Panc1 (cell line): ENCODE results near the gene CHCHD3. TPM values are rescaled to one million over a fixed set of nuclear protein-coding genes. Genes with fewer than 3 reads are reported as not detected.

Experiments
- ATAC-seq: fragments of 200-7000 bp; cut with Tn5 transposase; 2 replicates; pipeline ENCODE4 v1.9.1; 2020; ENCODE audit warnings: mild to moderate bottlenecking, moderate library complexity
- BruUV-seq: library from RNA; stranded (reverse); fragments of 400-500 nt; replicated peaks from 2 replicates; lab custom pipeline; 2021; lab: Mats Ljungman, UMichigan
- CTCF ChIA-PET: fragments of 300-600 bp; sonication (Branson Sonifier 250); formaldehyde crosslinking; loops from one replicate; lab custom pipeline; 2022; ENCODE audit warnings: antibody characterized with exemption; lab: Charles Lee
- POLR2A ChIA-PET: fragments of 300-600 bp; sonication (Branson Sonifier 250); formaldehyde crosslinking; loops from one replicate; lab custom pipeline; 2022; ENCODE audit warnings: antibody characterized with exemption; lab: Charles Lee
- DNase-seq: peaks from one replicate; pipeline ENCODE4 v3.0.0-alpha.2; 2010; ENCODE audit warnings: low read depth, low spot score
- H3K27ac ChIP-seq: 2 replicates; pipeline ENCODE4 v1.5.1; 2011; ENCODE audit warnings: mild to moderate bottlenecking, low read length, inconsistent platforms
- H3K27me3 ChIP-seq: fragments of 200-500 bp; sonication (Bioruptor generic); 2 replicates; pipeline ENCODE4 v1.6.0; 2014; ENCODE audit warnings: low read length, inconsistent platforms; ENCODE audit not compliant: control insufficient read depth, insufficient read depth
- H3K36me3 ChIP-seq: fragments of 200-500 bp; sonication (Bioruptor generic); 2 replicates; pipeline ENCODE4 v1.5.1; 2014; ENCODE audit warnings: inconsistent platforms, mild to moderate bottlenecking, low read length, moderate library complexity; ENCODE audit not compliant: control insufficient read depth, insufficient read depth
- H3K4me1 ChIP-seq: 2 replicates; pipeline ENCODE4 v1.5.1; 2011; ENCODE audit warnings: inconsistent platforms, mild to moderate bottlenecking, low read length, moderate library complexity; ENCODE audit not compliant: control insufficient read depth, insufficient read depth
- H3K4me3 ChIP-seq, 2 experiments: 2 replicates each; pipeline ENCODE4 v1.5.1; 2011 to 2012; ENCODE audit warnings: low read depth in 2 of 2, low read length in 2 of 2, mild to moderate bottlenecking in 2 of 2, inconsistent platforms in 1 of 2, moderate library complexity in 1 of 2
- H3K9me3 ChIP-seq: fragments of 200-500 bp; sonication (Bioruptor generic); 2 replicates; pipeline ENCODE4 v1.5.1; 2014; ENCODE audit warnings: low read depth, mild to moderate bottlenecking, inconsistent platforms, low read length, moderate library complexity; ENCODE audit not compliant: control insufficient read depth, insufficient read depth
- CTCF ChIP-seq: fragments of 450-650 bp; IDR thresholded peaks from 2 replicates; pipeline ENCODE4 v1.5.1; 2017; ENCODE audit warnings: mild to moderate bottlenecking
- POLR2AphosphoS5 ChIP-seq: IDR thresholded peaks from 2 replicates; pipeline ENCODE4 v1.6.1; 2012; ENCODE audit warnings: mild to moderate bottlenecking, low read depth, low read length, moderate library complexity
- REST ChIP-seq, 2 experiments: IDR thresholded peaks; 2 replicates each; pipeline ENCODE4 v1.6.1; 2011 to 2012; ENCODE audit warnings: low read depth in 2 of 2, control low read depth in 1 of 2, low read length in 1 of 2, mild to moderate bottlenecking in 1 of 2, moderate library complexity in 1 of 2; ENCODE audit not compliant: insufficient read depth in 1 of 2
- SIN3A ChIP-seq: IDR thresholded peaks from 2 replicates; pipeline ENCODE4 v1.6.1; 2012; ENCODE audit warnings: low read depth, mild to moderate bottlenecking, low read length, moderate library complexity, borderline replicate concordance; ENCODE audit not compliant: insufficient read depth
- TCF7L2 ChIP-seq: IDR thresholded peaks from 2 replicates; pipeline ENCODE4 v1.6.1; 2011; ENCODE audit warnings: mild to moderate bottlenecking, low read depth, low read length, inconsistent platforms
- in situ Hi-C: cut with HindIII; loops from 2 replicates; pipeline ENCODE4 v1.10.0; 2016; ENCODE audit warnings: low sequenced_read_pairs, low pct_unique_long_range_greater_than_20kb
- intact Hi-C: fragments of 100-400 bp; cut with micrococcal nuclease; formaldehyde crosslinking; loops from one replicate; pipeline ENCODE4 v1.10.0; 2022; ENCODE audit not compliant: unreplicated experiment
- total RNA-seq: library from RNA; stranded (reverse); gene quantifications from one replicate; pipeline ENCODE4 v1.2.1, GENCODE V29; 2021; ENCODE audit not compliant: unreplicated experiment

The CHCHD3 gene
- total RNA-seq, 1 experiment from 2014 or later, result 109 TPM

- DNase-seq (no peak), ATAC-seq (no peak)
- in situ Hi-C loops (no loop called here), intact Hi-C loops (no loop called here)
- H3K4me1 ChIP-seq, result no peaks in the 10 kb centered on the region
- H3K4me3 ChIP-seq, result no peak overlapping the region
- no TSS peak for BruUV-seq
- H3K9me3 ChIP-seq, result no peaks in the 10 kb centered on the region
- CTCF ChIA-PET, result no interaction called here
- no peaks in the 10 kb centered on the region for H3K27me3 ChIP-seq
- no peak overlapping the region for H3K27ac ChIP-seq
- peaks cover 2% of the 10 kb centered on the region; the same call in 1 of the 2 replicates for H3K36me3 ChIP-seq
- POLR2A ChIA-PET, result no interaction called here
- TF ChIP-seq CTCF (no peak), REST (IDR thresholded peaks at IDR 0.05; ENCODE audit: insufficient read depth in 1 of 2, low read depth in 2 of 2, low read length in 1 of 2) (no peak), SIN3A (no peak), TCF7L2 (no peak), POLR2AphosphoS5 (no peak)
Measured at GRCh38 chr7:132869166-132869861, 212.6 kb downstream of the CHCHD3 start.

- no peak overlapping the region for H3K27ac ChIP-seq
- ATAC-seq (no peak), DNase-seq (no peak)
- H3K9me3 ChIP-seq, result no peaks in the 10 kb centered on the region
- ChIA-PET CTCF (no interaction called here), POLR2A (no interaction called here)
- H3K4me1 ChIP-seq, result no peaks in the 10 kb centered on the region
- no peak for TF ChIP-seq TCF7L2
- no peak for TF ChIP-seq REST (IDR thresholded peaks at IDR 0.05; ENCODE audit: insufficient read depth in 1 of 2, low read depth in 2 of 2, low read length in 1 of 2)
- TF ChIP-seq POLR2AphosphoS5, result no peak
- no peak for TF ChIP-seq CTCF
- TF ChIP-seq SIN3A, result no peak
- intact Hi-C loops, result no loop called here
- peaks cover 2% of the 10 kb centered on the region; the same call in 1 of the 2 replicates for H3K36me3 ChIP-seq
- no TSS peak for BruUV-seq
- no peak overlapping the region for H3K4me3 ChIP-seq
- no peaks in the 10 kb centered on the region for H3K27me3 ChIP-seq
- in situ Hi-C loops, result no loop called here
Measured at GRCh38 chr7:132866551-132866950, 215.3 kb downstream of the CHCHD3 start.
